HK-2 (cell line): ENCODE results near the gene CASKIN1.
"Not testable (repeated sequence)": the region's sequence is repeated elsewhere in the genome, so short reads cannot be mapped to it uniquely, and the experiment has no call there.

ENCODE experiments used
- DNase-seq: peaks from one replicate; pipeline ENCODE4 v3.0.0-alpha.2; 2018; ENCODE audit not compliant: unreplicated experiment

Gene CASKIN1, protein sequence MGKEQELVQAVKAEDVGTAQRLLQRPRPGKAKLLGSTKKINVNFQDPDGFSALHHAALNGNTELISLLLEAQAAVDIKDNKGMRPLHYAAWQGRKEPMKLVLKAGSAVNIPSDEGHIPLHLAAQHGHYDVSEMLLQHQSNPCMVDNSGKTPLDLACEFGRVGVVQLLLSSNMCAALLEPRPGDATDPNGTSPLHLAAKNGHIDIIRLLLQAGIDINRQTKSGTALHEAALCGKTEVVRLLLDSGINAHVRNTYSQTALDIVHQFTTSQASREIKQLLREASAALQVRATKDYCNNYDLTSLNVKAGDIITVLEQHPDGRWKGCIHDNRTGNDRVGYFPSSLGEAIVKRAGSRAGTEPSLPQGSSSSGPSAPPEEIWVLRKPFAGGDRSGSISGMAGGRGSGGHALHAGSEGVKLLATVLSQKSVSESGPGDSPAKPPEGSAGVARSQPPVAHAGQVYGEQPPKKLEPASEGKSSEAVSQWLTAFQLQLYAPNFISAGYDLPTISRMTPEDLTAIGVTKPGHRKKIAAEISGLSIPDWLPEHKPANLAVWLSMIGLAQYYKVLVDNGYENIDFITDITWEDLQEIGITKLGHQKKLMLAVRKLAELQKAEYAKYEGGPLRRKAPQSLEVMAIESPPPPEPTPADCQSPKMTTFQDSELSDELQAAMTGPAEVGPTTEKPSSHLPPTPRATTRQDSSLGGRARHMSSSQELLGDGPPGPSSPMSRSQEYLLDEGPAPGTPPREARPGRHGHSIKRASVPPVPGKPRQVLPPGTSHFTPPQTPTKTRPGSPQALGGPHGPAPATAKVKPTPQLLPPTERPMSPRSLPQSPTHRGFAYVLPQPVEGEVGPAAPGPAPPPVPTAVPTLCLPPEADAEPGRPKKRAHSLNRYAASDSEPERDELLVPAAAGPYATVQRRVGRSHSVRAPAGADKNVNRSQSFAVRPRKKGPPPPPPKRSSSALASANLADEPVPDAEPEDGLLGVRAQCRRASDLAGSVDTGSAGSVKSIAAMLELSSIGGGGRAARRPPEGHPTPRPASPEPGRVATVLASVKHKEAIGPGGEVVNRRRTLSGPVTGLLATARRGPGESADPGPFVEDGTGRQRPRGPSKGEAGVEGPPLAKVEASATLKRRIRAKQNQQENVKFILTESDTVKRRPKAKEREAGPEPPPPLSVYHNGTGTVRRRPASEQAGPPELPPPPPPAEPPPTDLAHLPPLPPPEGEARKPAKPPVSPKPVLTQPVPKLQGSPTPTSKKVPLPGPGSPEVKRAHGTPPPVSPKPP (N-terminal part only)

DNA sequence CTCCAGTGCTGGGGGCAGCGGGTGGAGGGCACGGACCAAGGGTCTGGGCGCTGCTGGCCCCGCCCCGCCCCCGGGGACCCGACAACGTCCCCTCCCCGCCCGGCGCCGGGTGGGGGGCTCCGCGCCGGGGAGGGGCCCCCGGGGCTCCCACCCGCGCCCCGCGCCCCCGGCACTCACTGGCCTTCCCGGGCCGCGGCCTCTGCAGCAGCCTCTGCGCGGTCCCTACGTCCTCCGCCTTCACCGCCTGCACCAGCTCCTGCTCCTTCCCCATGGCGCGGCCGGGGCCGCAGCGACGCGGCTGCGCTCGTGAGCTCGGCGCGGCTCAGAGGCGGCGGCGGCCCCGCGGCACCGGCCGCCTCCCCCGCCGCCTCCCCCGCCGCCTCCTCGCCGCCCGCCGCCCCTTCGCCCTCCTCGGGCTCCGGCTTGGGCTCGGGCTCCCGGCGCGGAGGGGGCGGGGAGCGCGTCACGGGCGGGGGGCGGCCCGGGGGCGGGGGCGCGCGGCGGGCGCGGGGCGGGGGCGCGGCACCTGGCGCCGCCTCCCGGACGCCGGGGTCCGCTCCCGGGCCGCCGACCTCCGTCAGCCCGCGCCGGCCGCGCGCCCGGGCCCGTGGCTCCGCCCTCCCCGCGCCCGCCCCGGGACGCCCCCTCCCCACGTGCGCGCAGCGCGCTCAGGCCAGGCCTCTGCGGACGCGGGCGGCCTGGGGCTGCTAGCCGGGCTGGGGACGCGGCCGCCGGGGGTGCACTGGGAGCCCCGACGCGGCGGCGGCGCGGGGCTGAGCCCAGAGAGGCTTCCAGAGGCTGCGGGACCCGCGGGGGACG lies at the start of gene CASKIN1:
Gene CASKIN1, minus strand, starts transcription at position 444 of the 819 bp plus-strand sequence. Its CDS starts 173 bp downstream, at position 271.
- DNase-seq: no peak

DNA sequence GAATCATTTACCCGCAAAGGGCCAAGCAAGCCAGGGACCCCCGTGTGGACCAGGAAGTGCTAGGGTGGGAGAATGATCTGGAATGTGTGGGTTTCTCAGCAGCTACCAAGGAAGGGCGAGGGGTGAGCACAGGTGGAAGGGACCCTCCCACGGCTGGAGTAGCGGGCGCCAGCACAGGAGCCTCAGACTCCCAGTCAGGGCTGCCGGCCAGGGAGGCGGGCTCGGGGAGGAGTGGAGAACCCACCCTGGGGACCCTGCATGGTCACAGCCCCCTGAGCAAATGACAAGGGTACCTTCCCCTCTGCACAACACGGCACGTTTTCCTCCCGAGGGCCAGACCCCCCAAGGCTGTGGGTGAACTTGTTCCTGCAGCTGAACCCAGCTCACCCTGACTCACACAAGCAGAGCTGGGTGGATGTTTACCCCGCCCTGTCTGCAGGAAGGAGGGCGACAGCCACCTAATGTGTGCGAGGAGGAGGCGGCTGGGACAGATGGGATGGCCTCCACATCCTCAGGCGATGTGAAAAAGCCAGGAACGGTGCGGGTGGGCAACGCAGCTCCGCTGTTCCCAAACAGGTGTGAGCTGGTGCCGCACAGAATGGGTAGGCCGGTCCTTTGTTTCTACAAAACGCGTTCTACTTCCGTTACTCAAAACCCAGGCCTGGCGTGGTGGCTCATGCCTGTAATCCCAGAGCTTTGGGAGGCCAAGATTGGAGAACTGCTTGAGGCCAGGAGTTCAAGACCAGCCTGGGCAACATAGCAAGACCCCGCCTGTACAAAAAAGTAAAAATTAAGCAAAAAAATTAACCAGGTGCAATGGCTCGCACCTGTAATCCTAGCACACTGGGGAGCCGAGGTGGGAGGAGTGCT lies 48.8 kb upstream of the CASKIN1 start:
- no peak for DNase-seq

DNA sequence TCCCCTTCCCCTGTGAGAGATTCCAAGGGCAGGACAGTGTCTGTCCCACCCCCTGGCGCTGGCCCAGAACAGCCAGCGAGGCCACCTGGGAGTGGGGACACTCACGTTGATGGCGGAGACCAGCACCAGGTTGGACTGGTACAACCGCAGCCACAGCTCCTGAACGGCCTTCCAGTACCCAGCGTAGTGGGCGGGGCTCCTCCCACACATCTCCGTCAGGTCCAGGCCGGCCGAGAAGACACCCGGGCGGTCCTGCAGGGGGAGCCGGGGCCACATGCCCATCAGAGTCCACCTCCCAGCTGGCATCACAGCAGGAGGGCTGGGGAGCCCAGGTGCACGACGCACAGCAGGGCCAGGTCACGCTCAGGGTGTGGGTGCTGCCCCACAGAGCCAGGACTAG lies 47.9 kb upstream of the CASKIN1 start:
- no peak for DNase-seq

DNA sequence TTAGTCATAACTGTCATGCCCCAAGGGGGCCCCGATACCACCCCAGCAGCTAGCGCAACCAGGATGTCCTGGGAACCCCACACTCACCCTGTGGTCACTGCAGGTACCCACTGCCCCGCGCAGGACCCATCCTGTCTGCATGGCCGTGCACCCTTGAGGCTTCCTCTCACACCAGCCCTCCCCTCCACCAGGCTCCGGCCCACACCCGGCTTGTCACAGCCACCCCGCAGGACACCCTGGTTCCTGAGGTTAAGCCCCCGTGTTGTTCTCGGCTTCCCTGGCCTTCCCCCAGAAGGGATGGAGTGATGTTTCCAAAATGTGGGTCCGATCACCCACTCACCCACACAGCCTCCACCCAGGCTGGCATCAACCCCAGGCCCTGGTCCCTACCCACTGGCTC lies 47.4 kb upstream of the CASKIN1 start:
- DNase-seq: no peak

DNA sequence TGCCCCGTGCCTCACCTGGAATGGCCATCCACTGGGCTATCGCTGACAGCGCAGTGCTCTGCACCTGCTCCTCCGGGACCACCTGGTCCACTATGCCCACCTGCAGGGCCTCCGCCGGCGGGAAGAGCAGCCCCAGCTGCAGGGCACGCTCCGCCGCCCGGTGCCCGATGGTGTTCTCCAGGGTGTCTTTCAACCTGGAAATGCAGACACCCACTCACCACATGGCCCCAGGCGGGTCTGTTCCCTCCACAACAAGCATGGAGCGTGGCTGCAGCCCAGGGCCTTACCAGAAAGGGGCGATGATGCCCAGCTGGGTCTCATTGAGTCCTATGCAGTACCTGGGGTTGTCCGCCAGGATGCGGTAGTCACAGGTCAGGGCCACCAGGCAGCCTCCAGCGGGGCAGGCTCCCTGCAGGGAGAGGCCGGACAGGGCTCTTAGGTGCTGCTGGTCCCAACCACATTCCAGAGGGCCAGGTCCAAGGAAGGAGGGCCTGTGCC lies 46.7 kb upstream of the CASKIN1 start:
- DNase-seq: no peak

DNA sequence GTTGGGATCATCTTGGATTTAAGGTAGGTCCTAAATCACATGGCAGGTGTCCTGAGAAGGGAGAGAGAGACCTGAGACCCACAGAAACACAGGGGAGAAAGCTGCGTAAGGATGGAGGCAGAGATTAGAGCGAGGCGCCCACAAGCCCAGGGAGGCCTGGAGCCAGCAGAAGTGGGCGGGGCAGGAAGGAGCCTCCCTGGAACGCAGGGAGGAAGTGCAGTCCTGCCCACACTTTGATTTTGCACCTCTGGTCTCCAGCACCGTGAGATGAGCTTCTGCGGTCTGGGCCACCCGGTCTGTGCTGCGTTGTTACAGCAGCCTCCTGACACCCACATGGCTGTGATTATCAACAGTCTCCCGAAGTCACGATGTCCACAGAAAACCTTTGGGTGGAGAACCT lies 46.2 kb upstream of the CASKIN1 start:
- DNase-seq: no peak

DNA sequence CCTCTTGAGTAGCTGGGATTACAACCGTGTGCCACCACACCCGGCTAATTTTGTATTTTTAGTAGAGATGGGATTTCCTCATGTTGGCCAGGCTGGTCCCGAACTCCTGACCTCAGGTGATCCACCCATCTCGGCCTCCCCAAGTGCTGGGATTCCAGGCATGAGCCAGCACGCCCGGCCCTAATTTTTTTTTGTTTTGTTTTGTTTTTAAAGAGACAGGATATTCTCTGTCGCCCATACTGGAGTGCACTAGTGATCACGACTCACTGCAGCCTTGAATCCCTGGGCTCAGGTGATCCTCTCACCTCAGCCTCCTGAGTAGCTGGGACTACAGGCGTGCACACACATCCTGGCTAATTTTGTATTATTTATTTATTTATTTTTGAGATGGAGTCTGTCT lies 43.9 kb upstream of the CASKIN1 start:
- DNase-seq: not testable (repeated sequence)

DNA sequence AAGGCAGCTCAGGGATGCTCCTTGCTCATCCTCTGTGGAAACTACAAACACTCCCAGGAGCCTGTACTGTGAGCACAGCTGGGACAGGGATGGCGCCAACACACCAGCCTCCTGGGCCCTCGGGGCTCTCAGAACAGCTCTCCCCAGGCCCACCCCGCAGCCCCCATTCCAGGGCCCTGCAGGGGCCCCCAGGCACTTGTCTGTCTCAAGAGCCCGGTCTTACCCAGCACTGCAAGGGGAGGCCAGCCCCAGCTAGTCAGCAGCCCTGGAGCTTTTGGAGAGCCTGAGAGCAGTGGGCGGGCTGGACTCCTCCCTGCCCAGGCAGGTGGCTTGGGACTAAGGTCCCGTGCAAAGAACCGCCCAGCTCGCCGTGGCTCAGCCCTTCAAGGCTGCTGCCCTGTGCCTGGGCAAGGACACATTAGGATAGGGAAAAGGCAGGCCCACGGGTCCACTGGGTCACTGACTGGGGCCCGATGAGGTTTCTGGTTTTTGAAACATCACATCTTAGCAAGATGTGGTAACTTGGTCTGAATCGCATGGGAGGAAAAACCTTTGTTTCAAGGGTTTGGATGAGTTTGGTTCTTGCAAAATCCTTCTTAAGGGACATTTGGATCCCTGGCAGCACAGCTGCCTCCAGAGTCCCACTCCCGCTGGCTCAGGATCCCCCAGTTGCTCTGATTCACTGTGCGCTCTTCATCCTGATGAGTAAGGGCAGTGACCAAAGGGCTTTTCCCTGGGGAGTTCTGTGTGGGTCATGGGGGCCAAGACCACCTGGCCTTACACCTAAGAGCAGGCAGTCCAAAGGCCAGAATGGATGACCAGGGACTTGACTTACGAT lies 42.7 kb upstream of the CASKIN1 start:
- no peak for DNase-seq

DNA sequence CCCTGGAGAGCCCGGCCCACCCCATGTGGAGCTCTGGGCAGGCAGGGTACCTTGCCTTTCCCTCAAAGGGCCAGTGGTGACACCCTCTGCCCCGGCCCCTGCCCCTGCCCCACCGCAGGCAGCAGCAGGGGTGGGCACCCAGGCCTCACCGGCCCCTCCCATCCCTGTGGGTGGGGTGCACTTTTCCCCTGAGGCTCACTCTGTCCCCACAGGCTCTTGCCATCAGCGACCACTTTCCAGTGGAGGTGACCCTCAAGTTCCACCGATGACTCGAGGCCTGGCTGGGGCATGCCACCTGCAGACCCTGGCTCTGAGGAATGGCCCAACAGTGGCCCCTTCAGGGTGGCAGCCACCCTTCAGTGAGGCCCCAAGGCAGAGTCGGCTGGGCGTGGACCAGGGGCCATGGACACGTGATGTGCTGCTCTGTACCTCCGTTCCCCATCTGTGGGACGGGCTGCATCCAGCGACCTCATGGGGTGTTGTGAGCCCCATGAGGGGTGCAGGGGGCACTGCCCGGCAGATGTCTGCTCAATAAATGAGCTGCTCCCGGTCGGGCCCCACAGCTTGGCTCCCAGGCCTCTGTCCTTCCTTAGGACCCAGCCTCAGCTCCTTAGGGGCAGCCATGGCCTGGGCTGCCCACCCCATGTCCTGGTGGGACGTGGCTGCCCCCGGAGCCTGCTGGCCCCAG lies 41.9 kb upstream of the CASKIN1 start:
- no peak for DNase-seq

DNA sequence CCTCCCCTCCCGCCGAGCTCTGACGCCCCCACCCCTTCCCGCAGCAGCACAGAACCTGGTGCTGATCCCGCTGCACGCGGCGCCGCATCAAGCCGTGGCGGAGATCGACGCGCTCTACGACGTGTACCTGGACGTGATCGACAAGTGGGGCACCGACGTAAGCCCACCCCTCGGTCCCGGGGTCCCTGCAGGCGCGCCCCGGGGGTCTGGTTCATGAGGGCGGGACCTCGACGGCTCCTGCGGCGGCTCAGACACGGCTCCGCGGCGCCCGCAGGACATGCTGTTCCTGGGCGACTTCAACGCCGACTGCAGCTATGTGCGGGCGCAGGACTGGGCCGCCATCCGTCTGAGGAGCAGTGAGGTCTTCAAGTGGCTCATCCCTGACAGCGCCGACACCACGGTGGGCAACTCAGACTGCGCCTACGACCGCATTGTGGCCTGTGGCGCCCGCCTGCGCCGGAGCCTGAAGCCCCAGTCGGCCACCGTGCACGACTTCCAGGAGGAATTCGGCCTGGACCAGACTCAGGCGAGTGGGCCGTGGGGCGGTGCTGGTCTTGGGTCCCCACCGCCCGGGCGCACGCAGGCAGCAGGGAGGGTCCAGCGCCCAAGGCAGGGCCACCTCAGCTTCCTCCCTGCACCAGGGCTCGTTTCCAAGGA lies 41.2 kb upstream of the CASKIN1 start:
- no peak for DNase-seq

DNA sequence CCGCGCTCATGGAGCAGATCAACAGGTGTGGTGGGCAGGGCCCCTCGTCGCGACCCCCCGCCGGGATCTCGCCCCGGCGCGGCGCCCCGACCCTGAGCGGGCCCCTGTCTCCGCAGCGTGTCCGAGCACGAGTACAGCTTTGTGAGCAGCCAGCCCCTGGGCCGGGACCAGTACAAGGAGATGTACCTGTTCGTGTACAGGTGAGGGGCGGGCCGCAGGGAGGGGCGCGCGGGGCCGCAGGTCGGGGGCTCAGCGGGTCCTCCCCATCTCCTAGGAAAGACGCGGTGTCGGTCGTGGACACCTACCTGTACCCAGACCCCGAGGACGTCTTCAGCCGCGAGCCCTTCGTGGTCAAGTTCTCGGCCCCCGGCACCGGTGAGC lies 40.7 kb upstream of the CASKIN1 start:
- no peak for DNase-seq

DNA sequence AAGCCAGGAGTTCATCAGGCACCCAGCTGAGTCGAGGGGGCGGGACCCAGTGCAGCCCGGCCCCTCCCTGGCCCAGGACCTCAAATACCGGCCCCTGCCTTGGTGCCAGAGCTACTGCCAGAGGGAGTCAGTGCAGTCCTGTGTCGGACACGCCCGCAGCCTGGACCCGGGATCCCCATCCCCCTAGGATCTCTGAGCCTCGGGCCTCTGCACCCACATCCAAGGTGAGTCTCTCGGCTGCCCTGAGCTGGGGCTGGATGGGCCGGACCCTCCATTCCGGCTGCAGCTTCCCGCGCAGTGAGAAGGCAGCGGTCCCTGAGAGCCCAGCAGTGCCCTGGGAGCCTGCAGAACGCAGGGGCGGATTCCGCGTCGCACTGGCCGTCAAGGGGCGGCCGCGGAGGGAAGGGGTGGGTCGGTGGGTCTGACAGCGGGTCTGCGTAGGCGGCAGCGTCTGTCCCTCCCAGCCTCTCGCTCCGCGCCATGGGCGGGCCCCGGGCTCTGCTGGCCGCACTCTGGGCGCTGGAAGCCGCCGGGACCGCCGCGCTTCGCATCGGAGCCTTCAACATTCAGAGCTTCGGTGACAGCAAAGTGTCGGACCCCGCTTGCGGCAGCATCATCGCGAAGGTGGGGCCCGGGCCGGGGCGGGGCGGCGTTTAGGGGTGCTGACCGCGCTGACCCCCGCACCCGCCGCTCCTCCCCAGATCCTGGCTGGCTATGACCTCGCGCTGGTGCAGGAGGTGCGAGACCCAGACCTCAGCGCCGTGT lies 40.1 kb upstream of the CASKIN1 start, which contains the start of gene DNASE1L2:
Gene DNASE1L2, plus strand, starts transcription at position 108 of the 765 bp plus-strand sequence. Its CDS starts 373 bp downstream, at position 481.
- DNase-seq: no peak

DNA sequence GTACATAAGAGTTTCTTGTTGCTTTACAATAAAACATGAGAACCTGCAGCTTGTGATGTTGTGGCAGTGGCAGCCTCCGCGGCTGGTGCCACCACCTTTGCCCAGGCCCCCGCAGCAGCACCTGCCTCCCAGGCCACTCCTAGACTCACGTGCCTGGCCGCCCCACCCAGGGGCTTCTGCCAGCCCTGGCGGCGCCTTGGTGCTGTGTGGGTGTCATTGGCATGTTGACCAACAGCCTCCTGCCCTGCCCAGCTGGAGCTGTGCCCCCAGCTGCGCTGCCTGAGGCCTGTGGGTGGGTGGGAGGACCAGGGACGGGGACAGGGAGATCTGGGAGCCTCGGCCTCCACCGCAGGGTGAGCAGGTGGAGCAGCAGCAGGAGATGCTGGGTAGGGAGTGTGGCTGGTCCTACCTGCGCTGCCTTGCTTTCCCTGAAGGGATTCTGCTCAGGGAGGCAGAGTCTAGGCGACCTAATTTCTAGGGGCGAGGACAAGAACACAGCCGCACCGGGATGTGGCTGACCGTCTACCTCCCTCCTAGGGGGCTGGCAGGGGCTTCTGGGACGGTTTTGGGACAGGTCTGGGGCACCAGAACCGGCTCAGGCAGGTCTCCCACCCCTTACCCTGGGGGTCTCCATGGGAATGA lies 39.4 kb upstream of the CASKIN1 start:
- no peak for DNase-seq

DNA sequence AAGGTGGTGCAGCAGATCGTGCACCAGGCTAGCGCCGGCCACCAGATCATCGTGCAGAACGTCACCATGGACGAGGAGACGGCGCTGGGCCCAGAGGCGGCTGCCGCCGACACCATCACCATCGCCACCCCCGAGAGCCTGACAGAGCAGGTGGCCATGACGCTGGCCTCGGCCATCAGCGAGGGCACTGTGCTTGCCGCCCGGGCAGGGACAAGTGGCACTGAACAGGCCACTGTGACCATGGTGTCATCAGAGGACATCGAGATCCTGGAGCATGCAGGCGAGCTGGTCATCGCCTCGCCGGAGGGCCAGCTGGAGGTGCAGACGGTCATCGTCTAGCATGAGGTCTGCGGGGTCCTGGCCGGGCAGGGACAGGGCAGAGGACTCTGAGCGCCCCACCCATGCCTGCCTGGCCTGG lies 38.8 kb upstream of the CASKIN1 start:
- DNase-seq: no peak

DNA sequence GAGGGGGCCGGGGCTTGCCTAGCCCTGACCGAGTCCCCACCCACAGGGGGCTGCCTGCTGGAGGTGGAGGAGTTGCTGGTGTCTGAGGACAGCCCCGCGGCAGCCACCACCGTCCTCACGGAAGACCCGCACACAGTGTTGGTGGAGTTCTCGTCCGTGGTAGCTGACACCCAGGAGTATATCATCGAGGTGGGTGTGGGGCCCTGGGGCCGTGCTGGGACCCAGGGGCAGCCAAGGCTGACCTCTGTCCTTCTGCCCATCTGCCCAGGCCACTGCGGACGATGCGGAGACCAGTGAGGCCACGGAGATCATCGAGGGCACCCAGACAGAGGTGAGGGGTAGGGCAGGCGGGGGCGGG lies 38.4 kb upstream of the CASKIN1 start:
- DNase-seq: no peak
